Adipose tissue (tissue), 3 donors: ENCODE data around the gene NDE1. TPM values are rescaled to one million over a fixed set of nuclear protein-coding genes. Genes with fewer than 3 reads are reported as not detected.
"Not testable (repeated sequence)": the region's sequence is repeated elsewhere in the genome, so short reads cannot be mapped to it uniquely, and the experiment has no call there.

Source experiments
- H3K27ac ChIP-seq: one replicate; pipeline ENCODE4 v1.5.1; 2013; ENCODE audit warnings: low read depth, low read length
- WGBS, 3 donors: extraction: QIAGEN DNeasy Blood & Tissue Kit; methylation state at CpG; one replicate each; pipeline ENCODE4 v1.1.7; 2013; 5-methylcytosine and 5-hydroxymethylcytosine counted together
- polyA plus RNA-seq, 3 donors: library from polyadenylated mRNA; stranded (reverse); fragments of 200-250 nt; gene quantifications; one replicate each; pipeline ENCODE4 v1.2.3, GENCODE V29; 2013
- donor health status: healthy with polysubstance abuse.
- donor health status: Bipolar disorder and iron deficiency.
- donor health status: healthy.

Gene NDE1
- polyA plus RNA-seq, 3 donors, result 3.9 to 16.9 (median 9.9) TPM

- WGBS, 3 donors, result 81 to 88% (median 88%) methylated on average over 13 of the region's 13 CpGs
- not testable (repeated sequence) for H3K27ac ChIP-seq
These were observed 3.3 kb upstream of the NDE1 start for GRCh38 chr16:15646557-15647293.

GRCh38 chr16:15647294-15648014 lies 2.6 kb upstream of the NDE1 start:
- H3K27ac ChIP-seq, result no peak overlapping the region
- 76 to 83% (median 82%) methylated on average over 7 of the region's 7 CpGs for WGBS, 3 donors

- H3K27ac ChIP-seq, result no peak overlapping the region
- 87 to 94% (median 93%) methylated on average over 9 of the region's 9 CpGs for WGBS, 3 donors
These were observed 1.8 kb upstream of the NDE1 start for GRCh38 chr16:15648135-15648730.

GRCh38 chr16:15649311-15649710 lies 734 bp upstream of the NDE1 start:
- WGBS, 3 donors, result 59 to 67% (median 62%) methylated on average over 17 of the region's 17 CpGs
- H3K27ac ChIP-seq, result not testable (repeated sequence)

- WGBS, 3 donors, result 0 to 2% (median 0%) methylated on average over 14 of the region's 14 CpGs
- no peak overlapping the region for H3K27ac ChIP-seq
These were observed 372 bp upstream of the NDE1 start for GRCh38 chr16:15649727-15650018.

- WGBS, 3 donors, result 0 to 2% (median 1%) methylated on average over 18 of the region's 18 CpGs
- H3K27ac ChIP-seq, result no peak overlapping the region
These were observed 690 bp downstream of the NDE1 start for GRCh38 chr16:15650698-15651171.

- WGBS, 3 donors, result 86 to 91% (median 90%) methylated on average over 14 of the region's 14 CpGs
- no peak overlapping the region for H3K27ac ChIP-seq
These were observed 2.4 kb downstream of the NDE1 start for GRCh38 chr16:15652293-15653001.

GRCh38 chr16:15653227-15653626 lies 3.2 kb downstream of the NDE1 start:
- 32 to 44% (median 37%) methylated on average over 4 of the region's 4 CpGs for WGBS, 3 donors
- no peak overlapping the region for H3K27ac ChIP-seq

- 76 to 82% (median 81%) methylated on average over 2 of the region's 2 CpGs for WGBS, 3 donors
- no peak overlapping the region for H3K27ac ChIP-seq
These were observed 4.5 kb downstream of the NDE1 start for GRCh38 chr16:15654591-15654990.

GRCh38 chr16:15655561-15655960 lies 5.5 kb downstream of the NDE1 start:
- 96 to 99% (median 97%) methylated on average over 3 of the region's 6 CpGs for WGBS, 3 donors
- not testable (repeated sequence) for H3K27ac ChIP-seq

- 86 to 90% (median 89%) methylated on average over 6 of the region's 6 CpGs for WGBS, 3 donors
These were observed 8.1 kb downstream of the NDE1 start for GRCh38 chr16:15658149-15658548.

GRCh38 chr16:15658556-15658955 lies 8.5 kb downstream of the NDE1 start:
- H3K27ac ChIP-seq, result no peak overlapping the region
- WGBS, 3 donors, result 95% methylated on average over 5 of the region's 5 CpGs

More at GRCh38 chr16:15658149-15658548, 8.1 kb downstream of the NDE1 start:
- H3K27ac ChIP-seq, result no peak overlapping the region

GRCh38 chr16:15660203-15660601 lies 10.2 kb downstream of the NDE1 start:
- no peak overlapping the region for H3K27ac ChIP-seq
- 77 to 93% (median 80%) methylated on average over 5 of the region's 5 CpGs for WGBS, 3 donors

GRCh38 chr16:15665107-15665506 lies 15.1 kb downstream of the NDE1 start:
- no peak overlapping the region for H3K27ac ChIP-seq

- H3K27ac ChIP-seq, result no peak overlapping the region
- 90 to 91% (median 91%) methylated on average over 18 of the region's 18 CpGs for WGBS, 3 donors
These were observed 17.2 kb downstream of the NDE1 start for GRCh38 chr16:15667091-15667742.

- WGBS, 3 donors, result 92 to 95% (median 92%) methylated on average over 8 of the region's 8 CpGs
- H3K27ac ChIP-seq, result no peak overlapping the region
These were observed 21.6 kb downstream of the NDE1 start for GRCh38 chr16:15671530-15672117.

GRCh38 chr16:15672127-15672513 lies 22.1 kb downstream of the NDE1 start:
- 78 to 87% (median 81%) methylated on average over 10 of the region's 10 CpGs for WGBS, 3 donors
- not testable (repeated sequence) for H3K27ac ChIP-seq

- 9 to 65% (median 11%) methylated on average over 20 of the region's 20 CpGs for WGBS, 3 donors
These were observed 22.6 kb downstream of the NDE1 start for GRCh38 chr16:15672514-15673167.

More at GRCh38 chr16:15672514-15673167, 22.6 kb downstream of the NDE1 start:
- H3K27ac ChIP-seq, result no peak overlapping the region
